Smooth muscle cell (in vitro differentiated cells): ENCODE results near the gene DIAPH2. TPM values are rescaled to one million over a fixed set of nuclear protein-coding genes. Genes with fewer than 3 reads are reported as not detected.

Experiments used
- DNase-seq: peaks from one replicate; lab custom pipeline; 2025; ENCODE audit not compliant: unreplicated experiment; lab: John Stamatoyannopoulos, UW
- H2AFZ ChIP-seq: fragments of 200-600 bp; sonication (generic); 2 replicates; pipeline ENCODE4 v1.6.0; 2016; ENCODE audit warnings: antibody characterized with exemption, low read depth, mild to moderate bottlenecking
- H3F3A ChIP-seq: fragments of 200-600 bp; sonication (generic); 2 replicates; pipeline ENCODE4 v1.6.0; 2017; ENCODE audit warnings: antibody characterized with exemption, low read depth
- H3K27ac ChIP-seq: fragments of 200-600 bp; sonication (generic); 2 replicates; pipeline ENCODE4 v1.5.1; 2016; ENCODE audit warnings: low read depth, mild to moderate bottlenecking
- H3K27me3 ChIP-seq: fragments of 200-600 bp; sonication (generic); 2 replicates; pipeline ENCODE4 v1.6.1; 2016; ENCODE audit warnings: low read depth, mild to moderate bottlenecking
- H3K36me3 ChIP-seq: fragments of 200-600 bp; sonication (generic); 2 replicates; pipeline ENCODE4 v1.5.1; 2016; ENCODE audit warnings: low read depth
- H3K4me1 ChIP-seq: fragments of 200-600 bp; sonication (generic); 2 replicates; pipeline ENCODE4 v1.5.1; 2016; ENCODE audit warnings: low read depth
- H3K4me2 ChIP-seq: fragments of 200-600 bp; sonication (generic); 2 replicates; pipeline ENCODE4 v1.6.0; 2016; ENCODE audit warnings: mild to moderate bottlenecking
- H3K4me3 ChIP-seq: fragments of 200-600 bp; sonication (generic); 2 replicates; pipeline ENCODE4 v1.5.1; 2016; ENCODE audit warnings: mild to moderate bottlenecking
- H3K79me2 ChIP-seq: fragments of 200-600 bp; sonication (generic); 2 replicates; pipeline ENCODE4 v1.6.0; 2016; ENCODE audit warnings: low read depth, mild to moderate bottlenecking
- H3K9ac ChIP-seq: fragments of 200-600 bp; sonication (generic); 2 replicates; pipeline ENCODE4 v1.6.0; 2016; ENCODE audit warnings: low read depth
- H3K9me3 ChIP-seq: fragments of 200-600 bp; sonication (generic); replicated peaks from 2 replicates; pipeline ENCODE4 v1.5.1; 2016; ENCODE audit warnings: low read depth
- H4K20me1 ChIP-seq: fragments of 200-600 bp; sonication (generic); 2 replicates; pipeline ENCODE4 v1.6.0; 2016; ENCODE audit warnings: low read depth
- CTCF ChIP-seq: fragments of 200-600 bp; sonication (generic); IDR thresholded peaks from 2 replicates; pipeline ENCODE4 v1.5.1; 2017; ENCODE audit warnings: borderline replicate concordance, mild to moderate bottlenecking, antibody characterized with exemption; ENCODE audit not compliant: insufficient read depth, poor library complexity, severe bottlenecking
- whole genome bisulfite sequencing: methylation state at CpG from one replicate; pipeline ENCODE4 v1.1.7; 2016; ENCODE audit warnings: low lambda C conversion rate; 5-methylcytosine and 5-hydroxymethylcytosine counted together
- polyA plus RNA-seq: library from polyadenylated mRNA; unstranded; fragments of >200 nt; fragmentation: Nextera tagmentation; extraction: Ambion mirVana; gene quantifications from 2 replicates; pipeline ENCODE4 v1.2.1, GENCODE V29; 2016
- total RNA-seq: library from RNA; depleted of rRNA; stranded (reverse); fragments of >200 nt; gene quantifications from 2 replicates; pipeline ENCODE4 v1.2.3, GENCODE V29; 2014

The DIAPH2 gene
- total and polyA plus RNA-seq, 2 experiments from 2014 or later = 12.8 to 19.9 TPM

DNA sequence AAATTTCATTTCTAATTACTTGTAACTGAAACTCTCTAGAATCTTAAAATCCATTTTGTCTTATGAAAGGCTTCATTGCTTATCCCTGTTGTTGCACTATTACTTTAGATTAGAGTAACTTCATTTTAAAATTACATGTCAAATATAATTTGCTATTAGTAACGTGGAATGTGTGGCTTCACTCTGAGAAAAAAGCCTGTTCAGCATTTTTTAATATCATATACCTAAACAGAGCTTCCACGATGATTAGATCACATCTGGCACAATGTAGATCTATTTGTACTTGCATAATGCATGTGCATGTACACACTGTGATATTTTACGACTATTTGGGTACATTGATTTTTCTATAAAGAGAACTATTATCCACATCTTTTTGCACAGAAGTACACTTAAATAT, 847.2 kb downstream of the DIAPH2 start:
- no peak for TF ChIP-seq CTCF
- H3K27ac ChIP-seq = no peak overlapping the region
- H3K4me1 ChIP-seq = no peaks in the 10 kb centered on the region
- no peak overlapping the region for H3K4me2 ChIP-seq
- DNase-seq = no peak
- H3K4me3 ChIP-seq = no peak overlapping the region
- no peaks in the 10 kb centered on the region for H4K20me1 ChIP-seq
- peaks cover 11% of the 10 kb centered on the region for H3K36me3 ChIP-seq
- no peaks in the 10 kb centered on the region for H3K79me2 ChIP-seq
- H2AFZ ChIP-seq = no peak overlapping the region
- H3K27me3 ChIP-seq = no peaks in the 10 kb centered on the region
- 94% methylated on average over 3 of the region's 3 CpGs for WGBS
- H3K9ac ChIP-seq = no peak overlapping the region
- peaks cover 14% of the 10 kb centered on the region for H3K9me3 ChIP-seq
- H3F3A ChIP-seq = no peaks in the 10 kb centered on the region

- Histone ChIP-seq H3K9ac (no peak overlapping the region), H3K27ac (no peak overlapping the region), H3K4me1 (peaks cover 4% of the 10 kb centered on the region), H3K36me3 (no peaks in the 10 kb centered on the region), H2AFZ (no peak overlapping the region), H4K20me1 (no peaks in the 10 kb centered on the region), H3K79me2 (no peaks in the 10 kb centered on the region), H3F3A (no peaks in the 10 kb centered on the region), H3K4me2 (no peak overlapping the region), H3K9me3 (no peaks in the 10 kb centered on the region), H3K27me3 (no peaks in the 10 kb centered on the region), H3K4me3 (no peak overlapping the region)
- 87% methylated on average over 3 of the region's 3 CpGs for WGBS
- TF ChIP-seq CTCF = no peak
- no peak for DNase-seq
Measured at GRCh38 chrX:97538745-97539144, 854.1 kb downstream of the DIAPH2 start.

DNA sequence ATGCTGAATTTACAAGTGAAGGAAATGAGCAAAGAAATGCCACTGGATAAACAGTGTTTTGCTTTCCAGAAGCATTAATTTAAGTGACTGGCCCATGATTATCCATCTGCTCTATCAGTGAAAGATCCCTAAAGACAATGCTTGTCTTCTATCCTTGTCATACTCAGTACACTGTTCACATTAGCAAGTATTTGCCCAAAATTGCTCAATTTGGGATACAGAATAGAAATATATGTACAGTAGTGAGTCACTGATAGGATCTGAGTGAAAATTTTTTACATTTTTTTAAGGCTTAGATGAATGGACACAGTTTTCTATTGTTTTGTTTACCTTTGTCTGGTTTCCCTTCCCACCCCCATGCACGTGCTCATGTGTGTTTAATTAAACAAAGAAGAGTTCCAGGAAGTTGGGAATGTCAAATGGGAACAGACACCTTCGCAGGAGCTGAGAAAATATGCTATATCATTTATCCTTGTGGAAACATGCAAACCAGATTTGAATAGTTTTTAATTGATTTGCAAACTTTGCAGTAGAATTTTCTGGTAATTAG, 855.4 kb downstream of the DIAPH2 start:
- peaks cover 4% of the 10 kb centered on the region for H3K4me1 ChIP-seq
- no peaks in the 10 kb centered on the region for H3K36me3 ChIP-seq
- H3K27me3 ChIP-seq = no peaks in the 10 kb centered on the region
- H3K4me2 ChIP-seq = no peak overlapping the region
- no peak overlapping the region for H3K4me3 ChIP-seq
- no peaks in the 10 kb centered on the region for H3K79me2 ChIP-seq
- H2AFZ ChIP-seq = no peak overlapping the region
- H3F3A ChIP-seq = no peaks in the 10 kb centered on the region
- DNase-seq = no peak
- H3K9ac ChIP-seq = no peak overlapping the region
- WGBS = 72% methylated on average over 2 of the region's 2 CpGs
- H3K27ac ChIP-seq = no peak overlapping the region
- TF ChIP-seq CTCF = no peak
- no peaks in the 10 kb centered on the region for H4K20me1 ChIP-seq
- no peaks in the 10 kb centered on the region for H3K9me3 ChIP-seq

DNA sequence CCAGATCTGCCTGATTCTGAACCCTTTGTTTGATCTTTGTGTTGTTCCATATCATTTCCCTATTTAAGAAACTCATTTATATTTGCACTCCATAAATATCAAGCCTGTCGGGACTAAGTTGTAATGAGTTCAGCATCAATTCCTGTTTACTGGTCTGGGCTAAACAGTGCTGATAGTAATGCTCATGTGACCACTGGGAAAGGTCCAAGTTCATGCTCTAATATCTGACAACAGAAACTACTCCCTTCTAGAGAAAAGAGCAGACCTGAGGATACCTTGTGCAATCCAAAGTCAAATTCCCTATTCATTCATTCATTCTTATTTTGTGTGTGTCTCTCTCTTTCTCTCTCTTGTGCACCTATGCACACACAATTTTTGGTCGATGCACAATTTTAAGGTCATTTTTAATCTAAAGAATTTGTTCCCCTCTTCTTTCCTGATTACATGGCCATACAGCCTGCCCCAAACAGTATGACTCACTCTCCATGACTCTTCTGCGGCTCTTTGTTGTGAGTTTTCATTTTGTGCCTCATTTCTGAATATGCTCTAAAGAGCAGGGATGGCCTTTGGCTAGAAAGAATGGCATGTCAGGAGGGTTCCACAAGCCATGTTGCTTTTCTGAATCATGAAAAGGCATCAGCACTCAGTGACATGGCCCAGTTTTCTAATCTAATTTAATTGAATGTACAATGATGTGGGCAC, 863.4 kb downstream of the DIAPH2 start:
- Histone ChIP-seq H3K4me2 (peak overlapping the region; percentile 50), H3K4me3 (no peak overlapping the region), H2AFZ (no peak overlapping the region), H3K9ac (no peak overlapping the region), H3K9me3 (no peaks in the 10 kb centered on the region), H3K27me3 (no peaks in the 10 kb centered on the region), H3F3A (no peaks in the 10 kb centered on the region), H3K4me1 (no peaks in the 10 kb centered on the region), H3K79me2 (no peaks in the 10 kb centered on the region), H3K27ac (peak overlapping the region; percentile 57), H3K36me3 (no peaks in the 10 kb centered on the region), H4K20me1 (no peaks in the 10 kb centered on the region)
- DNase-seq = no peak
- TF ChIP-seq CTCF = no peak
- WGBS = 17% methylated on average over 3 of the region's 3 CpGs
